Fibroblast of the conjunctiva (primary cell): ENCODE results near the gene PDE2A.

Source experiments
- DNase-seq: peaks from one replicate; pipeline ENCODE4 v3.0.0-alpha.2; 2010; ENCODE audit warnings: low read depth

PDE2A gene

DNA sequence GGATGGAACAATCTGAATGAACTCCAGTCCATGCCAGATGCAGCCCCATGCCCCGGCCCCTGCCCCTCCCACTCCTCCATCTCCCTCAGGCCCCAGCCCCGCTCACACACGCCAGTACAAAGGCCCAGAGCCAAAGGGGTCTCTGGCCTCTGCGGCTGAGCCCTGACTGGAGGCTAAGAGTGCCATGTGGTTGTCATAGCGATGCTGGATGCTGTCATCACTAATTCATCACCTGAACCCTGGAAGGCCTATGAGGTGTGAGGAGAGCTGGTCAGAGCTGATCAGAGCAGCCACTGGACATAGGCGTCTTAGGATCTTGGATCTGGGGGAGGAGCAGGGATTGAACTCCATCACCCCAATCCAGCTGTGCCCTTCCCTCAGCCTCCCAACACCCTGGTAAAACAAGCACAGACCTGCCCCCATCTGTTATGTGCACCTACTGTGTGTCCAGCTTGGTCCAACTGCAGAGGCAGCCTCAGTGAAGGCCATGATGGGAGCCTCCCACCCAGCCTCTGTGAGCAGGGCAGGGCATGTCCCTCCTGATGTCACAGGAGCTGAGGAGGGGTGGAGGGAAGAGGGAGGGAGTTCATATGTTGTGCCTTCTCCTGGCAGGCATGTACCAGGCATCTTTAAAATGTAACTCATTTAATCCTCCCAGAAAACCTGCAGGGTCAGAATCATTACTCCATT is 16.7 kb downstream of the PDE2A start:
- no peak for DNase-seq

DNA sequence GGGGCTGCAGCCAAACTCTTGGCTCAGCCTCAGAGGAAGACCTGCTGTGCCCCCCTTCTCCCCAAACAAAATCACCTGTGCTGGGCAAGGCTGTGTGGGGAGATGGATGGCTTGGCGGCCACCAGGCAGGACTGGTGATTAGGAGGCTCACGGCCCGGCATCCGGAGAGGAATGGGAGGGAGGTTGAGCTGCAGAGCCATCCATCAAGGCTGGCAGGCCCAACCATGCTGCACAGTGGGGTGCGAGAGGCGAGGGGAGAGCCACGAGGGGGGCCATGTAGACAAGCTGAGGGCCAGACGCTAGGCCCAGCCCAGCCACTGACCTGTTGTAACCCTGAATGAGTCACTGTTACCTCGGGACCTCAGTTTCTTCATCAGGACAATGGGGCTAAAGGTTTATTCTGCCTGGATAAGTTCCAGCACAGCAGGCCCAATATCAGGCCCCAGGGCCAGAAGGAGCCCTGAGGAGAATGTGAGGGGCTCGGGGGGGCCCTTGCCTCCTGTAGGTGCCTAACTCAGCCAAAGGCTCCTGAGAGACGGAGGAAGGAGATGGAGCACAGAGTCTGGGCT is 18.2 kb downstream of the PDE2A start:
- no peak for DNase-seq

DNA sequence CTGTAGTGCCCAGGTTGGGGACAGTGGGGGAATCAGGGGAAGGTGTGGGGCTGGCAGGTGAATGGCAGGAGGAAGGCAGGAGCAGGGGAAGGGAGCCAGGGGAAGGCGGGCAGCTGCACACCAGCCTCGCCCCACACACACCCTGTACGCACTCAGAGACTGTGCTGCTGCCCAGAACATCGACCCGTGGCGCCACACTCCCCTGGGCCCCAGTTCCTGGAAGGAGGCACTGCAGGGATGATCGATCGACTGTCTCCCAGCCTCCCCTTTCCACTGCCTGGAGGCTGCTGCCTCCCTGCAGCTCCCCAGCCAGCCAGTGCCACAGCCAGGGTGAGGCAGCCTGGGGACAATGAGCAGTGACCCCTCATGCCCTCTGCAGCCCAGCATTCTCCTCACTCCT is 19.2 kb downstream of the PDE2A start:
- no peak for DNase-seq

DNA sequence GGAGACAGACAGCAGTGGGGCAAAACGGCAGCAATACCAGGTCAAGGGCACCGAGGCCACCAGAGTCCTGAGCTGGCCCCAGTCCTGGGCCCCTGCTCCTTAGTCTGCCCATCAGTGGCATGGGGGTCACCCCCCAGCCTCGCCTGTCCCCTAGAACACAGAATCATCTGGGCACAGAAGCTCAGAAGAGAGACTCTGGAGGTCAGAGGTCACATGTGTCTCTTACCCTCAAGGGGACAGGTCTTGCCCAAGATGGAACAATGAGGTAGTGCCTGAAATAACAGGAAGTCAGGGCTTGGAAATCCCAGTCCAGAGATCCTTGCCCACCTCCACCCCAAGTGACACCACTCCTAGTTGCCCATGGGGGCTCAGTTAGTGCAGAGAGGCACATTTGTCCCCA is 20.6 kb downstream of the PDE2A start:
- no peak for DNase-seq

DNA sequence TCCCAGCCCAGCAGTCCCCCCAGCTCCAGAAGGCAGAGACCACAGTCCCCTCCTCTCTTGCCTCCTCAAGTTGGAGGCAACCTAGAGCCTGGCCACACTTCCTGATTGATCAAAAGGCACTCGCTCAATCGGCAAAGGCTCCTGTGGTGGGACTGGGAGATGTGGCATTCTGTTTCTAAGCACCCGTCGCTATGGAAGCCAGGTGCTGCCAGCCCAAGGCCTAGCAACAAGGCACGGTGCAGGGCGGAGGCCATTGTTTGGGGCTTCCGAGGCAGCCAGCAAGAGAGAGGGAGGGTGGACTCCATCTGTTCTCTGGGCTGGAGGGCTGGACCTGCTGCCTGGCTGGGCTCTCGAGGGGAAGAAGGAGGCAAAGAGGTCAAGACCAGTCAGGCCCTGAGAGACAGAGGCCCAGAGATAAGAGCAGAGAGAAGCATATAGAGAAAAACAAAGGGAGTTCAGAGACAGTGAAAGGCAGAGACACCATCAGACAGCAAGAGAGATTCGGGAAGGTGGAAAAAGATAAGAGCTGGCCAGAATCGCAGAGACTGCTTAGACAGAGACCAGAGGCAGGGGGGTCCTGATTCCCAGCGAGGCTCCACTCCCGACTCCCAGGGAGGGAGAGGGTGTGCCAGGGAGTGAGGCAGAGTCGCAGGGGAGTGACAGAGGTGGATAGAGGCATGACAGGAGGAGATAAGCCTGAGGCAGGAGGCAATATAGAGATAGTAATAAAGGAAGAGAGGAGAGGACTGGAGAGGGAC is 21.2 kb downstream of the PDE2A start:
- DNase-seq, result no peak

DNA sequence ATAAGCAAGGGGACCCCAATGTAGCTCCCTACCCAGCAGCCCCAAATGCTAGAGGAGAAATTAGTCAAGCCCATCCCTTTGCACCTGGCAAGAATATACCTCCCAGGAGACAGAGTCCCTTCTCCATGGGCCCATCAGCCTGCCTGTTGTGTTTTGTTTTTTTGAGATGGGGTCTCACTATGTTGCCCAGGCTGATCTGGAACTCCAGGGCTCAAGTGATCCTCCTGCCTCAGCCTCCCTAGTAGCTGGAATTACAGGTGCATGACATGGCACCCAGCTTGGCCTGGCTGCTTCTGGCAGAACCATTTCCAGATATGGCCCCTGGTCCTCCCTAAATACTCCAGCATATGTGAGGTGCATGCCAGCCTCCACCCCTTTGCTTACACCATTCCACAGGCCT is 22.1 kb downstream of the PDE2A start:
- DNase-seq, result no peak

DNA sequence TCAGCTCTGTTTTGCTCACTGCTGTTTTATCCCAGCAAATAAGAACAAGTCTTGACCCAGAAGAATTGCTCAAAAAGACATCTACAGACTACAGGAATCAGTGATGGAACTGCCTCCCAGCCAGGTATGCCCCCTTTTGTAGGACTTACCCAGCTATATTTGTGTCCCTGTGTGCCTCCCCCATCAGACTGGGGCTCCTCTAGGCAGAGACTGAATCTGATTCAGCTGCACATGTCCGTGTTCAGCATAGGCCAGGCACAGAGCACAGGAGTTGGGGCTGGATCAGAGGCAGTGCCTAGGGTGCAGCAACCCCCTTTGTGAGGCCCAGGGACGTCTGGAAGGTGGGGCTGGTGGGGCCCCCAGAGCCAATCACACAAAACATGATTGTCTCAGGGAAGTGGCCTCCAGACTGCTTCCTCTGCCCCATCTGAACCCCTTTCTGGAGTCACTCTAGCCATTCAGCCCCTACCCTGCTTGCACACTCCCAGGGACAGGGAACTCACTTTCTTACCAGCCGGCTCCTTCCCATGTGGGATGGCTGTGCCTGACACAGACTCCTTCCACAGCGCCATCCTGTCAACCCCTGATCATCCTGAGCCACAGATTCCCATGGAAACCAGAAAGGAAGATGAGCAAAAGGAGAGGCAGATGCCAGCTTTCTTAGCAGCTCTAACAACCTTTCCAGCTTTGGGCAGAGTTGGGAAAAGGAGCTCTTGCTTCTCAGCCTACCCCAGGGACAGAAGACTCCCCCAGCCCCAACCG is 24.8 kb downstream of the PDE2A start:
- DNase-seq, result no peak

DNA sequence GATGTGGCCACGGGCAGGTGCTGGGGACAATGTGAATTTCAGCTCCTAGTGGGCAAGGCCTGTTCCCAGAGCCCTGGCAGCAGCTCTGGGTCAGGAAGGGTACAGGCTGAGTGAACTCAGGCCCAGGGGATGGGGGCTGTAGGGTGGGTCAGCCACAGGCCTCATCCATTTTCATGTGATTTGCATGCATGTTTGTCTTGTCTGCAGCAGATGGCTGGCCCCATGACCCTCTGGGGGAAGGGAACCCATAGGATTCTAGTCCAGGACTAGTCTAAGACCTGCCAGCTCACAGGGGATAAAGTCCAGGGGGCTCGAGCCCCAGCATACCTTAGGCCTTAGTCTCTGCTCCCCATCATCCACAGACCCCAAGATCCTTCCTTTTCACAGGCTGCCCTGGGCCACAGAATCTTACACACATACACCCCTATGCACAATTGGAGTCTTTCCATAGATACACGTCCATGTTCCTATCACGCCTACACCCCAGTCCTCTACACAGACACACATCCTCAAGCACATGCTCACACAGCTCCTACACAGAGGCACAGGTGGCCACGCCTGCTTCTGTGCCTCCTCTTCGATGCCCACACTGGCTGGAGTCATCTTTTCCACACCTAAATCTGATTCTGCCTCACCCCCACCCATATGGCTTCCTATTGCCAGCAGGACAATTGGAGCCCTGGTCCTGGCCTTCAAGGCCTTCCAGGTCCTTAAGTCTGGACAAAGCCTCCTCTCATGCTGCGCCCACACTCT is 25.7 kb downstream of the PDE2A start:
- no peak for DNase-seq

DNA sequence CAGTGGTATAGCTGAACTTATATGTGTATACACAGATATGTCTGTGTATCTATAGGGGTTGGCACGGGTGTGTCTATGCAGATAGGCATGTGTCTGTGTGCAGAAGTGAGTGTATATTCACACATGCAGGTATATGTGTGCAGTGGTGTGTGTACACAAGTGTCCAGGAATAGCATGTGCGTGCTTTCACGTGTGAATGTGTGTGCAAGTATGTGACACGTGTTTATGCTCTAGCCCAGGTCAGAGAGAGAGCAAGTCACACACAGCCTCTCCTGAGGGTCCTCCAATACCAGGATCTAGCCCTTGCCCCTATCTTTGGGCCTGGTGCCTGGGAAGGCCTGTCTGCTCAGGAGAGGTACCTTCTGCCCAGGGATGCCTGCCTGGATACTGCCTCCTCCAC is 26.3 kb downstream of the PDE2A start:
- DNase-seq, result no peak

DNA sequence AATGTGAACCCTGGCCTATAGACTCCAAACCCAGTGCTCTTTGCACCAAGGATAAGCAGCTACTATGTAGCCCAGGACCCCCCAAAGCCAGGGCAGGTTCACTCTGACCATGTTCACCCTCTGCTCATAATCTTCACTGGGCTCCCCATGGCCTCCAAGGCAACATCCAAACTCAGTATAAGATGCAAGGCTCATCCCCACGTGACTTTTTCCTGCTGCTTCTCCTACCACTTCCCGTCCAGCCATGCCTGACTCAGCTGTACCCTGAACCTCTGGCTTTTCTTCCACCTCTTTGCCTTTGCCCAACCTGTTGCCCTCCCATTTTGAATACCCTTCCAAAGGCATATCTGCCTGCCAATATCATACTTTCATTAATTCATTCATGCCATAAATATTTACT is 27.8 kb downstream of the PDE2A start:
- DNase-seq, result no peak

DNA sequence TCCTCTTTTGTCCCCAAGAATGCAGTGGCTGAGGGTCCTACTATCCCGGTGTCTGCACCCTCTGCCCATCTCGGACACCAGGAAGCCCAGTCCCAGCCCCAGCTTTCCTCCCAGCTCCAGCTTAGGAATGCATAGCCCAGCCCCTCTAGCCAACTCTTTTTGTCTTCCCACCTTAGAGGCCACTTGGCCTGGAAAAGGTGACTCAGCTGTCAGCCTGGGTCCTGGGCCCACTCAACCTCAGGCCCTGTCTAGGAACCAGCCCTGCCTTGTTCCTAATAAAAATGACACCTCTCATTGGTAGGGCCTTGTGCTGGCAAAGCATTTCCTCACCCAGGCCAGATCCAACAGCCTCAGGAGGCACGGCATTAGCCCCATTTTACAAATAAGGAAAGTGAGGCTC is 28.2 kb downstream of the PDE2A start:
- no peak for DNase-seq

DNA sequence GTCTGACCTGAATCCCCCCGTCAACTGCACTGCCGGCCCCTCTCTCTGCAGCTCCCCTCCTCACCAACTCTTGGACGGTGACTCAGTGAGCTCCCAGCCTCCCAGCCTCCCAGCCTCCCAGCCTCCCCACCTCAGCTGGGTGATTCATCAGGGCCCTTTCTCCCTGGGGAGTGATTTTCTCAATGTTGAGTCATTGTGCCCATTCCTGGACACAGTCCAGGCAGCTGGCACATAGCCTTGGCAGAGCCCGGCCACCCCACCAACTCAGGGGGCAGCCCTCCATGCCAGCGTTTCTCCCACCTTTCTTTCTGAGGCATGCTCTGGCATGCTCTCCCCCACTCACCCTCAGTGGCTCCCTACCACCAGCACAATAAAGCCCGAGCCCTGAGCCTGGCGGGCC is 30.7 kb downstream of the PDE2A start:
- DNase-seq, result no peak

DNA sequence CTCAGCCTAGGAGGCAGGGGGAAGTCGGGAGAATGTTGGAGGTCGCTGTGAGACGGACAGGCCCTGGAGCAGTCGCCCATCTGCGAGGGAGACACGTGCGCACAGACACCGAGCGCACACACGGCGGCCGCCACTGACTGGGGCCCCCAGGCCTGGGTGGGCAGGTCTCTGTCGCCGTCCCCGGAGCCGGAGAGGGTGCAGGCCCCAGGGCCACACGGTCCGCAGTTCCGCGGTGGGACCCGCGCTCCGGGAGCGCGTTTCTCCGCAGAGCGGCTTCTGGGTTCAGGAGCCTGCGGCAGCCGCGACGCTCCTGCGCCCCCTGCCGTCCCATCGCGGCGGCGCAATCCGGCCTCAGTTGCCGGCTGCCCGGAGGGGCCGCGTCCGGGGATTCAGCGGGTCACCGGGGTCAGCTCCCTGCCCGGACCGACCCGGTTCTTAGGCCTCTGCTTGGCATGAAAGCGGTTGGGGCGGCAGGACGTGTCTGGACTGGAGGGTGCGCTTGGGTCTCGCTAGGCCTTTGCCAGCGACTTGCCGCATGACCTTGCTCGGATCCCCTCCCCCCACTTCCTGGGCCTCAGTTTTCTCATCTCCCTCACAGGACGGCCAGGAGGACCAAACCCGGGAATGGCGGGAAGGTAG is 31.2 kb downstream of the PDE2A start:
- no peak for DNase-seq

DNA sequence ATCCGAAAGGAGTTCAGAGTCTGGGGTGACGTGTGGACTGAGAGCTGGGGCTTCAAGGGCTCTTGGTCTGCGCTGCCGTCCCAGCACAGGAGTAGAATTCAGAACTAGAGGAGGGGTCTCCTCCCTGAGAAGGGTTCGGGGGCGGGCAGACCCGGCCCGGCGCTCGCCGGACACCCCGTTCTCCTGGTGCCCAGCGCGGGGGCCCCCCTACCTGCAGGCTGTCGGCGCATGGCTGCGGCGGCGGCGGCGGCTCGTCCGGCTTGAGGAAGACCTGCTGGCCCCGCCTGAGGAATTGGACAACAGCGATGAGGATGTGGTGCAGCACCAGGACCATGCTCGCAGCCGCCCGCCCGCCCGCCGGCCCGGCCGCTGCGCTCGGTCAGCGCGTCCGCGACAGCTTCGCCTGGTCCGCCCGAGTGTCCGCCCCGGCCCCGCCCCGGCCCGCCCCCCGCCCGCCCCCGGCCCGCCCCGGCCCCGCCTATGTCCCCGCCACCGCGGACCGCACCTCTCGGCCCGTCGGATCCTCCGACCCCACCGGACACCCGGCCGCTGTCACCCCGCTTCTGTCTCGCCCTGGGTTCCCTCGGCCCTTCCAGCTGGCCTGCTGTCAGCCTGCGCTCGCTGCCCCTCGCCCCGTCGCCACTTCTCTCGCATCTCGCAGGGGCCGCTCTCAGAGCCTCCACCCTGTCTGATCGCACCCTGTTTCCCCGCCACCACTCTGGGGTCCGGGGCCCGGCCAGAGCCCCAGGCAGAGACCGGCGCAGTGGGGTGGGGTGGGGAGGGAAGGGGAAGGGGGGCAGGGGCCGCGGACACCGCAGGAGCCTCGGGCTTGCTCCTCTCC is 32.0 kb downstream of the PDE2A start:
- no peak for DNase-seq

DNA sequence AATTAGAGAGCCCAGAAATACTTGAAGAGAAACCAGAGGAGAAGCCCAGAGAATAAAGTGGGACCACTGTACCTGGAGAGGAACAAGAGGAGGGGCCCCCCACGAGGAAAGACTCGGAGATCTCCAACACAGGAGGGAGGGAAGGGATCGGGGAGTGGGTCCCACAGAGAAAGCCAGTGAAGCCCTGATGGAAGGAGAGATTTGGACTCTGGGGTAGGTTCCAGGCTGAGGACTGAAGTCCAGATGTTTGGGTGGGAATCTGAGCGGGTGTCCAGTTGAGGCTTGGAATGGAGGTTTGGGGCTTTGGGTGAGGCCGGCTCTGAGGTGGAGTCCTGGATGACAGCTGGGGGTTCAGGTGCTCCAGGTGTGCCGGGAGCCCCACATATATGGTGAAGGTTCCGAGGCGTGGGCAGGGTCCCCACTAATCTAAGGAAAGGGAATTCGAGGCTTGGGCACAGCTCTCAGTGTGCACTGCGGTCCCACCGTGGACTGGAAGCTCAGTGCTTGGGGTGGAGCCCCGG is 32.6 kb downstream of the PDE2A start:
- DNase-seq, result no peak

DNA sequence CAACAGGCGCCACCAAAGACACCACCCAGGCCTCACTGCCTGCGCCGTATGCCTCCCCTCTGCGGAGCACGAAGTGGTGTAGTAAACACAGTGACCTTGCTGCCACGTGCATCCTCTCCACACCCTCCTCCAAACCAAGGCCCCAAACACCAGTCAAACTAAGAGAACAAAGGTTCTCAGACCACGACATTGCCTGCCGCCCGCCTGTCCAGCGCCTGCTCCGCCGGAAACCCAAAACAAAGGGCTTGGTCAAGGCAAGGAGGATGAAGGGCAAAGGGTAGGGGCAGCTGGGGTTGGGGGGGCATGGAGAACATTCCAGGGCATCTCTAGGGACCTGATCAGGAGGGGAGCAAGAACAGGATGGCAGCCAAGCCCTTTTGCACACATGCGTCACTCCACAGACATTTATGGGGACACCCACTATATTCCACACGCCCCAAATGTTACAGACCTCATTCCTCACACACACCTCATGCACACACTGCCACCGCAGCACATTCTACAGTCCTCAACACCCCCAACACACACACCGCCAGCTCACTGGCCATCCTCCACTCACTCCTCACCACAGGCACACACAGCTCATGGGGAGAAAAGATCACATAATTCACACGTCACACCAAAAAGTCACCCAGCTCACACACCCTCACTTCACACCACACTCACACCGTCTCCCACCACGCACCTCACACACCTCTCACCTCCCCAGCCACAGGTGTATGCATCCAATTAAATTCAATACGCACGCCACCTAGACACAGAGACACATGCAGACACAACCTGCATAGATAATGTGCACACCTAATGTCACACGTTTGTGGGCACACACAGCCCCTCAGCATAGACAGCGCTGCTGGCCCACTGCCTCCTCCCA is 34.5 kb downstream of the PDE2A start:
- DNase-seq, result no peak

DNA sequence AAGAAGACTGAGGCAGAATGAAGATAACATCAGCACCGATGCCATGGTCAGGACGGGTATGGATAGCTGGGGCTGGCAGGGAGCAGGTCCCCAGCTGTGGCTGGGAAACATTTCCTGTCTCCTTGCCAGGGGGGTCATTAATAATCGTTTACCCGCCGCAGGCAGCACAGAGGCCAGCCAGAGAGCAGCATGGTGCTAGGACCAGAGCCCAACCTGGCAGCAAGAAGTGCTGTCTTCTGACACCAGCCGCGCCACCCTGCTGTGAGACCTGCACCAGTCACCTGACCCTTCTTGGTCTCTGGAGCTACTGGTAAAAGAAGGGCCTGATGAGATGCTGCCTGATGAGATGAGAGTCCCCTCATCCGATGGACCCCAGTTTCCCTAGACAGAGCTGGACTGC is 36.3 kb downstream of the PDE2A start:
- DNase-seq, result no peak

DNA sequence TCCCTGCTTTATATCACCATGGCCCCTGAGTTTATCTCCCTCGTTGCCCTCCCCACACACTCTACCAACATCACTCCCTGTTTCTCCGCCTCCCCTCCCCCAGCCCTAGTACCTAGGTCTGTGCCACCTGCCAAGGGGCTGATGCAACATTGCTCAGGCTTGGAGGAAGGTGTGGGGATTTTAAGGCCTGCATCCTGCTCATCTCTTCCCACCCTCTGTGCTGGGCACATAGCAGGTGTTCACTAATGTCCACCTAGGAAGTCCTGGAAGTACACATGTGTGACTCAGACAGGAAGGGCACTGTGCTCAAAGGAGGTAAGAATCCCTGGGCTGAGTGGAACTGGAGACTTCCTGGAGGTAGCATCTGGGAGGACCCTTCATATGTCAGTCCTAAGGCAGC is 37.0 kb downstream of the PDE2A start:
- DNase-seq, result no peak

DNA sequence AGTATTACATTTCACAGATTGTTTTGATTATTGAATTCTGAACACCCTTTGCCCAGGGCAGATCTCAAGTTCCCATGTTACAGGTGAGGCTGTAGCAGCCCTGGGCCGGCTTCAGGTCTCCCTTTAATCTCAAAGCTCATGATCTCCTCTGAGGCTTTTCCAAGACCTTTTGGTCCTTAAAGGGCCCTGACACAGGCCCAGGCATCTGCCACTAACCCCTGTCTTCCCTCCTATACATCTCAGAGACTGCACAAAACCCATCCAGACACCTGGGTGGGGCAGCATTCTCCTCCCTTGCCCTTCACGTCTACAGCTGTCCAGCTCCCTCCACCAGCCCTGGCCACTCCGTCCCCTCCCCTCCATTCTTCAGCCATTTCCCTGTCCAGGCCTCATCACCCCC is 37.8 kb downstream of the PDE2A start:
- no peak for DNase-seq
